Measurements from ENCODE around the gene PBX1.

The PBX1 gene

DNA sequence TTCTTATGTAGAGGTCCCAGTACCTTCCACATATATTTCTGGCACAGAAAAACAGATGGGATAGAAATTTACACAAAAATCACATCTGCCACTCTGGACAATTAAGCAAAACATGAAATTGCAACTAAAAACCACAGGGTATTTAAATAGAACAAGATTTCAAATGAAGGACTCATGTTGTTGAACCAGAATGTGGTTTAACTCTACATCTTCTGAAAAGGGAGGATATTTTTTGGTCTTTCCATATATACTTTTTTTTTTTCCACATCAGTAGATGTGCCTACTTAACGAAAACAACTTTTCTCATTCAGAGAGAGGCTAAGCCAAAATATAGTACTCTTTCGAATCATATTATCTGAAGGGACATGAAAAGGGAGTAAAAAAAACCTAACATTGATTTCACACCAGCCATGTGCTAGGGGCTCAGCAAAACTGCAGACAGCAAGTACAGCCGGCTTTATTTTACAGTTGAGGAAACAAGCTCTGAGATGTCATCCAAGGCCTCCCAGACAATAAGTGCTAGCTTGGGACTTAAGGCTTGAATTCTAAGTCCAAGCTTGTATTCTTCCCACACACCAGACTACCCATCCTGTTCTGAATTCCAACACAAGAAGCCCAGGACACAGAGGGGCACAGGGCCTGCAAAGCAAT is 208.9 kb downstream of the PBX1 start:
- DNase-seq, result no peak

- DNase-seq, result no peak
Observed at GRCh38 chr1:164768619-164769018, 209.6 kb downstream of the PBX1 start.

DNA sequence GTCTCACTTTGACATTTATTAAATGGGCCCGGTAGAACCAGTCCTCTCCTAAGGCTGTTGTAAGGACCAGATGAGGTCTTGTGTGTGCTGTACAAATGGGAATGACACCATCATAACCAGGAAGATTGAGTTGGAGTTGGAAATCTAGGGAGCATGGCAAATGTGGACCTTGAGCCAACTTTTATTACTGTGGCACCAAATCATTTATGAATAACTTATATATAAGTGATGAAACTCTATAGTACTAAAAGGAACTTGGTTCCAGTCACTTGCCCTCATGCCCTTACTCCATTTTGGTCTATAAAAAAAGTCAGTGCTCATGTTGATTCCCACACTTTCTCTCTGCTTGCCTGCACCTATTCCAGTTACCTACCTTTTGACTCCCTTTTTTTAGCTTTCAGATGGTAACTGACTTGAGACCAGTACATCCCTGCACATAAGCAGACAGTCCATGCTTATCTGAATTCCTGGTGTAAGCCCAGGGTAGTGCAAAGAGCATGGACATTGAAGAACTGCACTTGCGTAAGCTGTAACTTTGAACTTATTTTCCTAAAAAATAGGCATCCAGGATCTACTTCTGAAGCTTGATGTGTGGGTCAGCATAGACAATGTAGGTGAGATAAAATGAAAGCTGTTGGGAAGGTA is 210.6 kb downstream of the PBX1 start:
- DNase-seq, result no peak

- DNase-seq, result no peak
Observed at GRCh38 chr1:164770131-164770529, 211.1 kb downstream of the PBX1 start.

DNA sequence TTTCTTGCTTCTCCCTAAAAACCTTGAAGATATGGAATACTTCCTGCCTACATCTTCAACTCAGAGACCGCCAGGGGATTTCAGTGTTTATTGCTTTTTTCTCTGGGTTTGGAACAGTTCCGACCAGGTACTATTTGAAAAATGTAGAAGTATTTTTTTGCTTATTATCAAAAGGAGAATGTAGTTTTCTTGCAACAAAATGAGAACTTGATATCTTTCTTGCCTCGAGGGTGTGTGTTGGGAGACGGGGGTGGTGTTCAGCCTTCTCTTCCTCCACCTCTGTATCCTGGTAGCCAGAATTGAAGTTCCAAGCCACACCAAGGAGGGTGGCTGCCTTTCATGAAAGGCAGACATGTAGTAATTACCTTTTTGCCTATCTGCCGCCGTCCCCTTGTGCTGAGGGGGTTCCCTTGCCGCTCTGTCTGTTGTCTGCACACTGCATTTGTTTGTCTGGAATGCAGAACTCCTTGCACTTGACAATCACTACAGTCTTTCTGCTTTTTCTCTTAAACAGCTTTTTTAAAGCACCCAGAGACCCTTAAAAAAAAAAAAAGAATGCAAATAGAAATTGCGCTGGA is 212.1 kb downstream of the PBX1 start:
- DNase-seq, result no peak

DNA sequence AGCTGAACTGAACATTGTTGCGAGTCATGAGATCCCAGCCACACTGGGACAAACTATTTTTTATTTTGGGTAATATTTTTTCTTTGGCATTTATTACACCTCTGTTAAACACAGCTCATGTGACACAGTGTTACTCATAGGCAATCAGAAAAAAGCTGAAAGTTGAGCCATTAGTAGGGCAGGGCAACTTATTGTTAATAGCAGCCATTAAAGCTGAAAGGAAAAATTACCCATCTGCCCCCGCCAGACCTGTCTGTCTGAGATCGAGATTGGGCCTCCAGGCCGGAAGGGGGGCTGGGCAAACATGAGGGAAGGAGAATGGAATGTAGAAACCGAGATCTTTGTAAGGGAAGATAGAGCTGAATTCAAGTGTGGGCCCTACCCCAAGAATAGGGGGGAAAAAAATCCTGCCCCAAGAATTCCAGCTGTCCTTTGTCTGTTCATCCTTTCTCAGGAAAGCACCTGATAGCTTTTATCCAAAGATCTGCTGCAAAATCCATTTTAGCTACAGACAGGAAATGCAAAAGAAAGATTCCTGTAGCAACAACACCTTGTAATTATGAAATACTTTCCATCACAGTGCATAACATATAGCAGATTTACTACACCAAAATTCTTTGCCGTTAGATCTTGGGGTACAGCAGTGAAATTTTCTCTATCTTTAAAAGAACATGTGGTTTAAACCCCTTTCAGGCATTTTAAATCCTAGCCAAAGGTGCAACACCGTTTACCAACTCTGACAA is 212.8 kb downstream of the PBX1 start:
- no peak for DNase-seq

GRCh38 chr1:164772635-164773034 is 213.7 kb downstream of the PBX1 start:
- DNase-seq, result no peak

- no peak for DNase-seq
Observed at GRCh38 chr1:164773102-164773501, 214.1 kb downstream of the PBX1 start.

DNA sequence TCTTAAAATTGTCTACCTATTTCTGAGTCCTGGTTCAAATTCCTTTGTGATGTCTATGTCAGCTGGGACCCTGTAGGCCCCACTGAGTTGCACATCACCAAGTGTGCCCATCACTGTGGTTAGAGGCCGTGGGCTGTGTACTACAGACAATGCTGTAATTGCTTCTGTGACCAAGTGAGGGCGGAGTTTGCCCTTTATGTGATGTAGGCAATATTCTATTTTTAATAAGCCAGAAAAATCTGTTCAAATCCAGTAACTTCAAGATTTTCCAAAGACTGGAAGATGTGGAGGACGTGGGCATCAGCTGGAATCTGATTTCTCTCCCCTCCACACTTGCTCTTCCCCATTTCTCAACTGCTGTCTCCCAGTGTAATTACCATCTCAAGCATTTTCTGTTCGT is 215.4 kb downstream of the PBX1 start:
- DNase-seq, result no peak

- DNase-seq, result no peak
Observed at GRCh38 chr1:164774819-164775654, 216.1 kb downstream of the PBX1 start.

GRCh38 chr1:164777518-164777917 is 218.5 kb downstream of the PBX1 start:
- DNase-seq, result no peak

- DNase-seq, result no peak
Observed at GRCh38 chr1:164779376-164779775, 220.4 kb downstream of the PBX1 start.

- no peak for DNase-seq
Observed at GRCh38 chr1:164780111-164780812, 221.3 kb downstream of the PBX1 start.

DNA sequence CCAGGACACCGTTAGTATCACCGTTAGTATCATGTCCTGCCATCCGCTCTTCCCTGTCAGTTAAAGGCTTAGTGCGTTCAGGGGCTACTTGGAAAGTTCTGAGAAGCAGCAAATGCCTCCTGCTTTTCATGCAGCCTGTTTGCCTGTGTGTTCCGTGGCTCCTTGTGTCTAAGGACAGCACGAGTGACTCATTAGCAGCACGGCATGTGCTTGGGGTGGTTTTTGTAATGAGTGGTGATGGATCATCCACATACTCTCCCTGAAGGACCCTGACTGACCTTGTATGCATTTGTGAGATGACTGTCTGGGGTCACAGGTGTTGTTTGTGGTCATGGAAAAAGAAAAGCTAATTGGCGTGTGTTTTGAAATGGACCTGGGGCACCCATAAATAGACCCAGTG is 221.9 kb downstream of the PBX1 start:
- no peak for DNase-seq

DNA sequence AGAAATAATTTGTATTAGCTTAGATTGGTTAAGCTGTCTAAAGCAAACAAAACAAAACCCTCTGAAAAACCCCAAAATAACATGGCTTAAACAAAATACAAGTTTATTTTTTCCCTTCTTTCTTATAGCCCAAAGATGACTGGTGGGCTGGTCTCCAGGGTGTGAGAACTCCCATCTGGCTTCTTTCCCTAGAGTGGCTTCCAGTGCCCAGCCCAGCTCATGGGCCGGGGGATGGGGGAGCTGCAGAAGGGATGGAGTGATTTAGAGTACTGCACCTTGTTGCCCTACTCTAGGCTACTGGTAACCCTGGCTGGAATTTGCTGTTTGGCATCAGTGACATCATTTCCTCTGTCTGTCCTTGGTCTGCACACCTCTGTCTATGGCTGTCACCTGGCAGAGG is 223.0 kb downstream of the PBX1 start:
- no peak for DNase-seq

GRCh38 chr1:164783778-164784555 is 225.0 kb downstream of the PBX1 start:
- DNase-seq, result no peak

GRCh38 chr1:164784960-164785359 is 226.0 kb downstream of the PBX1 start:
- no peak for DNase-seq

DNA sequence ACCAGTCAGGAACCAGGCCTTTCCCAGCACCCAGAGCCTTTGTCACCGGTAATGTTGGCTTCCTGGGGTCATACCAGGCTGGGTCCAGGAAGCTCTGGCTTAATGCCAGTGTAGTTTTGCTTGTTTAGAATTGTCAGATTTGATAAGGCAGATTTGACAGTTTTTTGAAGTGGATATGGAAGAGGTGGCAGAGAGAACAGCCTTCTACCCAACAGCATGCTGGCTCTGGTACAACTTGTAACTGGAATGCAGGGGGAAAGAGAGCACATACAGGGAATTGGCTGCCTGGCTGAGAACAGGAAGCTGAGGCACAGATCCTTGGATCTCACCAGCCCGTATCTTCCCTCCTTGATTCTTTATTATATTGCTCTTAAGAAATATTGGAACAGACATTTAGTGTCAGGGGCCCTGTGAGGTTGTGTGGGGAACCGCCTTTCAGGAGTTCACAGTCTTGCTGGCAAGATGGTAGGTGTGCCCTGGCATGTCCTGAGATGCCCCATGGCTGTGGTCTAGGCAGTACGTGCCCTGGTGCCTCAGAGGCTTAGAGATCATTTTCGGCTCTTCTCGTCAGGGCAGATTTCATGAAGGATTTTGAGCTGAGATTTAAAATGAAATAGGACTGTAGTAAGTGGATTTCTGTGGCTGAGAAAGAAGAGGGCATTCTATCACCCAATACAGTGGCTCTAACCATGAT is 227.0 kb downstream of the PBX1 start:
- DNase-seq, result no peak

GRCh38 chr1:164786980-164787833 is 228.2 kb downstream of the PBX1 start:
- peak; percentile 58 for DNase-seq

DNA sequence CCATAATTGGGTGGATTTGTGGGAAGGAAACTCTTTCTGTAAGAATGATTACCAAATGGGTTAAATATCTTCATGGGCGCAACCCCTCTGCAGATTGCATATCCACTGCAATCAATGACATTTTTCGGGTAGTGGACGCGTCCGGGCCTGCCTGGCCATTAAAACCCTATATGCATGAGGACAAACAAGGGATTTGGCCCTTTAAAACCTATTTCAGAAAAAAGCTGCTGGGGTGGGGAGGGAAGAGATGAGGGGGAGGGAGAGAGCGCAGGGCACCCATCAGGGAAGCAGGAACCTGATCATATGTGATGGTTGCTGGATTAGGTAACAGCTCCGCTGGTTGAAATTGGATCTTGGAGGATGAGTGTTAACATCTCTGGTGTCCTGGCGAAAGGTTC is 228.8 kb downstream of the PBX1 start:
- DNase-seq, result peak; percentile 61

All from NCI-H2171 (cell line).